Measurements from ENCODE around the gene MRPL48. TPM values are rescaled to one million over a fixed set of nuclear protein-coding genes. Genes with fewer than 3 reads are reported as not detected.
A peak's percentile ranks its signal among the peaks of the same experiment; 100 is the strongest.
"Not testable (repeated sequence)": the region's sequence is repeated elsewhere in the genome, so short reads cannot be mapped to it uniquely, and the experiment has no call there.

MRPL48 gene
- total RNA-seq, 2 experiments from 2014 or later = 49.2 to 53.5 TPM

- no peak for DNase-seq
- H3K9me3 Mint-ChIP-seq = no peaks in the 10 kb centered on the region
- H3K4me3 Mint-ChIP-seq = no peak overlapping the region
- H3K4me1 Mint-ChIP-seq (ENCODE audit: low read depth) = peaks cover 16% of the 10 kb centered on the region
- CTCF ChIA-PET = no interaction called here
- H3K27ac Mint-ChIP-seq = no peak overlapping the region
- H3K27me3 Mint-ChIP-seq (ENCODE audit: low read depth) = no peaks in the 10 kb centered on the region
- intact Hi-C loops (cut with micrococcal nuclease) = no loop called here
- H3K36me3 Mint-ChIP-seq (ENCODE audit: low read depth) = no peaks in the 10 kb centered on the region
Observed at GRCh38 chr11:73783483-73784020, 4.1 kb upstream of the MRPL48 start.

- Mint-ChIP-seq H3K27ac (no peak overlapping the region), H3K4me3 (no peak overlapping the region), H3K4me1 (ENCODE audit: low read depth) (peaks cover 14% of the 10 kb centered on the region), H3K27me3 (ENCODE audit: low read depth) (no peaks in the 10 kb centered on the region), H3K9me3 (no peaks in the 10 kb centered on the region), H3K36me3 (ENCODE audit: low read depth) (no peaks in the 10 kb centered on the region)
- intact Hi-C loops (cut with micrococcal nuclease) = no loop called here
- peak; percentile 28 for DNase-seq
- CTCF ChIA-PET = no interaction called here
Observed at GRCh38 chr11:73784080-73784634, 3.5 kb upstream of the MRPL48 start.

- H3K27me3 Mint-ChIP-seq (ENCODE audit: low read depth) = no peaks in the 10 kb centered on the region
Observed at GRCh38 chr11:73784734-73785133, 2.9 kb upstream of the MRPL48 start.

GRCh38 chr11:73785467-73785866 lies 2.2 kb upstream of the MRPL48 start:
- H3K4me1 Mint-ChIP-seq (ENCODE audit: low read depth) = peaks cover 12% of the 10 kb centered on the region
- not testable (repeated sequence) for H3K27me3 Mint-ChIP-seq (ENCODE audit: low read depth); DNase-seq; H3K27ac Mint-ChIP-seq; H3K4me3 Mint-ChIP-seq; H3K36me3 Mint-ChIP-seq (ENCODE audit: low read depth); H3K9me3 Mint-ChIP-seq
- intact Hi-C loops (cut with micrococcal nuclease) = loop anchor here (5.0 kb wide), 1 partner anchor 408 kb away; the partner anchor contains the start of gene RELT
- CTCF ChIA-PET = interaction anchor here (0.7 kb wide), 1 partner anchor 194 kb away, joined by 4 read pairs; no protein-coding TSS in a partner anchor

More at GRCh38 chr11:73784734-73785133, 2.9 kb upstream of the MRPL48 start:
- CTCF ChIA-PET = interaction anchor here (0.7 kb wide), 1 partner anchor 195 kb away, joined by 4 read pairs; no protein-coding TSS in a partner anchor
- H3K36me3 Mint-ChIP-seq (ENCODE audit: low read depth) = no peaks in the 10 kb centered on the region
- H3K9me3 Mint-ChIP-seq = no peaks in the 10 kb centered on the region
- no peak for DNase-seq
- intact Hi-C loops (cut with micrococcal nuclease) = loop anchor here (5.0 kb wide), 1 partner anchor 407 kb away; the partner anchor contains the start of gene RELT
- H3K4me1 Mint-ChIP-seq (ENCODE audit: low read depth) = peaks cover 16% of the 10 kb centered on the region
- no peak overlapping the region for H3K4me3 Mint-ChIP-seq
- no peak overlapping the region for H3K27ac Mint-ChIP-seq

GRCh38 chr11:73787051-73787642 lies 527 bp upstream of the MRPL48 start:
- peaks cover 13% of the 10 kb centered on the region for H3K4me1 Mint-ChIP-seq (ENCODE audit: low read depth)
- no peaks in the 10 kb centered on the region for H3K27me3 Mint-ChIP-seq (ENCODE audit: low read depth)
- peak overlapping the region; percentile 97 for H3K4me3 Mint-ChIP-seq
- intact Hi-C loops (cut with micrococcal nuclease) = loop anchor here (5.0 kb wide), 1 partner anchor 410 kb away; the partner anchor contains the start of gene RELT
- peak overlapping the region; percentile 98 for H3K27ac Mint-ChIP-seq
- no peaks in the 10 kb centered on the region for H3K36me3 Mint-ChIP-seq (ENCODE audit: low read depth)
- peak; percentile 6 for DNase-seq
- no peaks in the 10 kb centered on the region for H3K9me3 Mint-ChIP-seq
- CTCF ChIA-PET = interaction anchor here (1.3 kb wide), 1 partner anchor 25 kb away, joined by 4 read pairs; no protein-coding TSS in a partner anchor

GRCh38 chr11:73789279-73789670 lies 1.6 kb downstream of the MRPL48 start:
- Mint-ChIP-seq H3K27me3 (ENCODE audit: low read depth) (no peaks in the 10 kb centered on the region), H3K27ac (no peak overlapping the region), H3K4me1 (ENCODE audit: low read depth) (peaks cover 13% of the 10 kb centered on the region), H3K9me3 (no peaks in the 10 kb centered on the region), H3K4me3 (peak overlapping the region; percentile 97), H3K36me3 (ENCODE audit: low read depth) (peaks cover 3% of the 10 kb centered on the region)
- no peak for DNase-seq
- CTCF ChIA-PET = no interaction called here
- intact Hi-C loops (cut with micrococcal nuclease) = loop anchor here (5.0 kb wide), 1 partner anchor 412 kb away; the partner anchor contains the start of gene RELT

- H3K9me3 Mint-ChIP-seq = no peaks in the 10 kb centered on the region
Observed at GRCh38 chr11:73792584-73792983, 4.9 kb downstream of the MRPL48 start.

GRCh38 chr11:73795925-73796632 lies 8.4 kb downstream of the MRPL48 start:
- intact Hi-C loops (cut with micrococcal nuclease) = no loop called here
- CTCF ChIA-PET = interaction anchor here (0.6 kb wide), 1 partner anchor 239 kb away, joined by 3 read pairs; no protein-coding TSS in a partner anchor
- no peaks in the 10 kb centered on the region for H3K27me3 Mint-ChIP-seq (ENCODE audit: low read depth)
- H3K4me1 Mint-ChIP-seq (ENCODE audit: low read depth) = peaks cover 3% of the 10 kb centered on the region
- no peaks in the 10 kb centered on the region for H3K9me3 Mint-ChIP-seq
- no peak overlapping the region for H3K4me3 Mint-ChIP-seq
- no peak overlapping the region for H3K27ac Mint-ChIP-seq
- no peak for DNase-seq
- peaks cover 6% of the 10 kb centered on the region for H3K36me3 Mint-ChIP-seq (ENCODE audit: low read depth)

More at GRCh38 chr11:73792584-73792983, 4.9 kb downstream of the MRPL48 start:
- no peak overlapping the region for H3K4me3 Mint-ChIP-seq
- H3K4me1 Mint-ChIP-seq (ENCODE audit: low read depth) = peaks cover 10% of the 10 kb centered on the region
- intact Hi-C loops (cut with micrococcal nuclease) = no loop called here
- H3K36me3 Mint-ChIP-seq (ENCODE audit: low read depth) = peaks cover 5% of the 10 kb centered on the region
- CTCF ChIA-PET = no interaction called here
- no peak overlapping the region for H3K27ac Mint-ChIP-seq
- H3K27me3 Mint-ChIP-seq (ENCODE audit: low read depth) = no peaks in the 10 kb centered on the region
- no peak for DNase-seq

- no peak for DNase-seq
- H3K9me3 Mint-ChIP-seq = no peaks in the 10 kb centered on the region
- H3K36me3 Mint-ChIP-seq (ENCODE audit: low read depth) = peaks cover 6% of the 10 kb centered on the region
- no peak overlapping the region for H3K27ac Mint-ChIP-seq
- CTCF ChIA-PET = no interaction called here
- H3K27me3 Mint-ChIP-seq (ENCODE audit: low read depth) = no peaks in the 10 kb centered on the region
- H3K4me1 Mint-ChIP-seq (ENCODE audit: low read depth) = peaks cover 4% of the 10 kb centered on the region
- intact Hi-C loops (cut with micrococcal nuclease) = no loop called here
- H3K4me3 Mint-ChIP-seq = no peak overlapping the region
Observed at GRCh38 chr11:73797457-73797856, 9.8 kb downstream of the MRPL48 start.

GRCh38 chr11:73800276-73800806 lies 12.7 kb downstream of the MRPL48 start:
- intact Hi-C loops (cut with micrococcal nuclease) = no loop called here
- no peak for DNase-seq
- Mint-ChIP-seq H3K4me1 (ENCODE audit: low read depth) (peaks cover 6% of the 10 kb centered on the region), H3K36me3 (ENCODE audit: low read depth) (peaks cover 3% of the 10 kb centered on the region), H3K27me3 (ENCODE audit: low read depth) (no peaks in the 10 kb centered on the region), H3K4me3 (no peak overlapping the region), H3K27ac (no peak overlapping the region), H3K9me3 (no peaks in the 10 kb centered on the region)
- CTCF ChIA-PET = no interaction called here

- intact Hi-C loops (cut with micrococcal nuclease) = no loop called here
- no peak for DNase-seq
- CTCF ChIA-PET = no interaction called here
- H3K4me3 Mint-ChIP-seq = no peak overlapping the region
- H3K27me3 Mint-ChIP-seq (ENCODE audit: low read depth) = no peaks in the 10 kb centered on the region
- H3K27ac Mint-ChIP-seq = no peak overlapping the region
- no peaks in the 10 kb centered on the region for H3K9me3 Mint-ChIP-seq
- H3K36me3 Mint-ChIP-seq (ENCODE audit: low read depth) = peaks cover 9% of the 10 kb centered on the region
- peaks cover 6% of the 10 kb centered on the region for H3K4me1 Mint-ChIP-seq (ENCODE audit: low read depth)
Observed at GRCh38 chr11:73801136-73801535, 13.5 kb downstream of the MRPL48 start.

GRCh38 chr11:73804712-73805111 lies 17.0 kb downstream of the MRPL48 start:
- no peak for DNase-seq
- Mint-ChIP-seq H3K27me3 (ENCODE audit: low read depth) (no peaks in the 10 kb centered on the region), H3K9me3 (no peaks in the 10 kb centered on the region), H3K36me3 (ENCODE audit: low read depth) (peaks cover 13% of the 10 kb centered on the region), H3K4me1 (ENCODE audit: low read depth) (peaks cover 6% of the 10 kb centered on the region), H3K27ac (no peak overlapping the region), H3K4me3 (no peak overlapping the region)
- intact Hi-C loops (cut with micrococcal nuclease) = no loop called here
- CTCF ChIA-PET = no interaction called here
